Neural cell (in vitro differentiated cells): ENCODE results near the gene HEBP2.

ENCODE experiments used
- CTCF ChIP-seq: fragments of 450-650 bp; IDR thresholded peaks from 2 replicates; pipeline ENCODE4 v1.5.1; 2014; ENCODE audit warnings: antibody characterized with exemption, mild to moderate bottlenecking, moderate library complexity; ENCODE audit not compliant: poor library complexity, severe bottlenecking
- EP300 ChIP-seq: fragments of 450-650 bp; conservative IDR thresholded peaks from 2 replicates; pipeline ENCODE4 v1.6.1; 2014; ENCODE audit warnings: antibody characterized with exemption, mild to moderate bottlenecking, moderate library complexity; ENCODE audit not compliant: poor library complexity, severe bottlenecking
- POLR2AphosphoS5 ChIP-seq: IDR thresholded peaks from 2 replicates; pipeline ENCODE4 v1.6.1; 2012

- TF ChIP-seq POLR2AphosphoS5, result no peak
- TF ChIP-seq CTCF, result no peak
- TF ChIP-seq EP300, result no peak
Observed at GRCh38 chr6:138451043-138451442, 47.0 kb downstream of the HEBP2 start.
